GM23338 (cell line): ENCODE measurements around the gene SERPINA1.

ENCODE experiments used
- POLR2AphosphoS5 ChIP-seq: IDR thresholded peaks from 2 replicates; pipeline ENCODE4 v1.6.1; 2016; ENCODE audit warnings: antibody characterized with exemption, low read depth
- TF ChIP-seq, protein P1 (sequence below), 2 experiments: fragments of 200-600 bp in 1 of 2; sonication (generic) in 1 of 2; conservative IDR thresholded peaks; 2 replicates each; pipeline versions ENCODE4 v1.5.1 to v1.6.1; 2016 to 2017; ENCODE audit warnings: antibody characterized with exemption in 2 of 2, low read depth in 2 of 2, mild to moderate bottlenecking in 2 of 2, moderate library complexity in 1 of 2

DNA sequence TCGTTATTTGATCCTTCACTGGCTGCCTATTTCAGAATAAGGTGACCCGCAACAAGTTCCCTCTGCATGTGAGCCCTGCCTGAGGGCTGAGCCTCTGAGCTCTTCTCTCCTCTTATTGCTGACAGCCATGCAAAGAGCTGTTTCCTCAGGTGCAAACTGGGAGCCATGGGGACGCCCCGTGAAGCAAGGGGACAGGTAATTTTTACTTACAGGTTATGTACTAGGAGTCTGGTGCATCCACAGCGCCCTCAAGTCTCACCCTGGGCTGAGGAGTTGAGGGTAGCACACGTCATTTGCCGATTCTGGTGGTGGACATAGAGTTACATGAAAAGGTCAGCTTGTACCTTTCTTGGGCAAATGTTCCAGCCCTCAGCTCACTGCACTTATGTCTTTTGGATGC lies 39.1 kb downstream of the SERPINA1 start:
- TF ChIP-seq, protein P1, sequence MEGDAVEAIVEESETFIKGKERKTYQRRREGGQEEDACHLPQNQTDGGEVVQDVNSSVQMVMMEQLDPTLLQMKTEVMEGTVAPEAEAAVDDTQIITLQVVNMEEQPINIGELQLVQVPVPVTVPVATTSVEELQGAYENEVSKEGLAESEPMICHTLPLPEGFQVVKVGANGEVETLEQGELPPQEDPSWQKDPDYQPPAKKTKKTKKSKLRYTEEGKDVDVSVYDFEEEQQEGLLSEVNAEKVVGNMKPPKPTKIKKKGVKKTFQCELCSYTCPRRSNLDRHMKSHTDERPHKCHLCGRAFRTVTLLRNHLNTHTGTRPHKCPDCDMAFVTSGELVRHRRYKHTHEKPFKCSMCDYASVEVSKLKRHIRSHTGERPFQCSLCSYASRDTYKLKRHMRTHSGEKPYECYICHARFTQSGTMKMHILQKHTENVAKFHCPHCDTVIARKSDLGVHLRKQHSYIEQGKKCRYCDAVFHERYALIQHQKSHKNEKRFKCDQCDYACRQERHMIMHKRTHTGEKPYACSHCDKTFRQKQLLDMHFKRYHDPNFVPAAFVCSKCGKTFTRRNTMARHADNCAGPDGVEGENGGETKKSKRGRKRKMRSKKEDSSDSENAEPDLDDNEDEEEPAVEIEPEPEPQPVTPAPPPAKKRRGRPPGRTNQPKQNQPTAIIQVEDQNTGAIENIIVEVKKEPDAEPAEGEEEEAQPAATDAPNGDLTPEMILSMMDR (conservative IDR thresholded peaks at IDR 0.05; ENCODE audit: low read depth in 2 of 2), result no peak
- no peak for TF ChIP-seq POLR2AphosphoS5
